Measurements from ENCODE around the gene HEY2. TPM values are rescaled to one million over a fixed set of nuclear protein-coding genes. Genes with fewer than 3 reads are reported as not detected.

HEY2 gene
- polyA plus RNA-seq, 4 donors = 7.0 to 8.0 (median 7.5) TPM

Other genes starting within 250 kb of the HEY2 start
- 10 to 100 TPM; 33.7 to 71.3 (median 53.5) TPM for gene NCOA7, start 41.3 kb downstream of the HEY2 start, polyA plus RNA-seq (ENCODE audit: insufficient read length in 4 of 4)
- gene HINT3, start 207.1 kb downstream of the HEY2 start, polyA plus RNA-seq (ENCODE audit: insufficient read length in 4 of 4) = 10 to 100 TPM; 27.8 to 36.7 (median 33.8) TPM
- gene TRMT11, start 236.9 kb downstream of the HEY2 start, polyA plus RNA-seq (ENCODE audit: insufficient read length in 4 of 4) = 10 to 100 TPM; 26.3 to 35.3 (median 32.1) TPM

All from left renal cortex interstitium (tissue), 4 donors.